ENCODE results near the gene SPOCK1. TPM values are rescaled to one million over a fixed set of nuclear protein-coding genes. Genes with fewer than 3 reads are reported as not detected.
A peak's percentile ranks its signal among the peaks of the same experiment; 100 is the strongest.

The SPOCK1 gene
- total and polyA plus RNA-seq, 2 donors (not counting 3 experiments of a cell fraction or from before 2014, with no cell fraction given) = 144 to 280 TPM

DNA sequence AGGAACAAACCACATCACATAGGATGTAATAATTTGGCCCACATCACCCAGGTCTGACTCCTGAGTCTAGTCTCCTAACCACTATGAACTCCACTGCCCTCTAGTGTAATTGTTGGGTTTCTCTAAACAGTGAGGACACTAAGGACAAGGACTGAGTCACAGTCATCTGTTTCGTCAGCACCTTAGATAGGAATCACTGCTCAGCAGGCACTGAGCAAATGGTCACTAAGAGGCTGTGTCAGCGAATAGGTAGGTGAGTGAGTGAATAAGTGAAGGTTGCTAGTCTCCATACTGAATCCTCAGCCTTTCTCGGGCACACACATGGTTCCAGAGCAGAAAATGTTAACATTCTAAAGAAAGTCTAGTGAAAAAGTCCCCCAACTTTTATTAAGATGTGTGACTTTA is 278.6 kb downstream of the SPOCK1 start:
- ChIA-PET CTCF (no interaction called here), POLR2A (no interaction called here)
- Histone ChIP-seq H3K4me3 (replicated peaks in 1 of 3; ENCODE audit: insufficient read depth in 1 of 3, low read depth in 1 of 3, low read length in 3 of 3) (no peak overlapping the region), H3K9ac (replicated peaks; ENCODE audit: extremely low read depth, insufficient read depth, low read length) (no peak overlapping the region), H3K27ac (ENCODE audit: insufficient read depth, low read depth, low read length) (no peak overlapping the region), H3K27me3 (ENCODE audit: control insufficient read depth in 2 of 2, insufficient read depth in 2 of 2, low read length in 2 of 2) (no peaks in the 10 kb centered on the region), H3K9me1 (replicated peaks; ENCODE audit: control insufficient read depth, extremely low read depth, insufficient read depth, low read length) (no peaks in the 10 kb centered on the region), H3K79me2 (ENCODE audit: control insufficient read depth, insufficient read depth, low read length) (peaks cover 6% of the 10 kb centered on the region), H3K4me2 (ENCODE audit: insufficient read depth, low read length) (no peak overlapping the region), H3K36me3 (ENCODE audit: control insufficient read depth in 2 of 2, extremely low read depth in 1 of 2, insufficient read depth in 2 of 2, low read length in 2 of 2) (no peaks in the 10 kb centered on the region), H4K20me1 (replicated peaks; ENCODE audit: control insufficient read depth, extremely low read depth, insufficient read depth, low read length) (no peaks in the 10 kb centered on the region), H3K4me1 (ENCODE audit: control insufficient read depth, extremely low read depth, insufficient read depth, low read length) (no peaks in the 10 kb centered on the region), H2AFZ (ENCODE audit: low read depth, low read length) (no peak overlapping the region), H3K9me3 (replicated peaks; ENCODE audit: control insufficient read depth, insufficient read depth, low read length) (no peaks in the 10 kb centered on the region)
- BruUV-seq (replicated peaks) = no TSS peak
- peak; percentile 92 for FAIRE-seq
- DNase-seq (ENCODE audit: low read depth, low spot score) = peak; percentile 80
- intact Hi-C loops (cut with micrococcal nuclease) (loop anchor here (1.0 to 10.0 kb wide), 3 partner anchors 146 to 418 kb away; partner anchors contain the start of gene SPOCK1), dilution Hi-C loops (cut with MboI; ENCODE audit: extremely low pct_ligation_motif_present, low sequenced_read_pairs) (no loop called here)
- TF ChIP-seq EZH2 (IDR thresholded peaks at IDR 0.05; ENCODE audit: borderline replicate concordance, low read depth, low read length, severe bottlenecking) = no peak
- TF ChIP-seq GATA2 (IDR thresholded peaks at IDR 0.05; ENCODE audit: insufficient read depth, insufficient read length, low read depth, low read length) = peak; percentile 70
- TF ChIP-seq POLR2A (IDR thresholded peaks at IDR 0.05; ENCODE audit: low read depth, low read length) = no peak
- TF ChIP-seq JUN (IDR thresholded peaks at IDR 0.05; ENCODE audit: borderline replicate concordance, insufficient read depth, insufficient read length, low read depth) = no peak
- TF ChIP-seq, protein P1, sequence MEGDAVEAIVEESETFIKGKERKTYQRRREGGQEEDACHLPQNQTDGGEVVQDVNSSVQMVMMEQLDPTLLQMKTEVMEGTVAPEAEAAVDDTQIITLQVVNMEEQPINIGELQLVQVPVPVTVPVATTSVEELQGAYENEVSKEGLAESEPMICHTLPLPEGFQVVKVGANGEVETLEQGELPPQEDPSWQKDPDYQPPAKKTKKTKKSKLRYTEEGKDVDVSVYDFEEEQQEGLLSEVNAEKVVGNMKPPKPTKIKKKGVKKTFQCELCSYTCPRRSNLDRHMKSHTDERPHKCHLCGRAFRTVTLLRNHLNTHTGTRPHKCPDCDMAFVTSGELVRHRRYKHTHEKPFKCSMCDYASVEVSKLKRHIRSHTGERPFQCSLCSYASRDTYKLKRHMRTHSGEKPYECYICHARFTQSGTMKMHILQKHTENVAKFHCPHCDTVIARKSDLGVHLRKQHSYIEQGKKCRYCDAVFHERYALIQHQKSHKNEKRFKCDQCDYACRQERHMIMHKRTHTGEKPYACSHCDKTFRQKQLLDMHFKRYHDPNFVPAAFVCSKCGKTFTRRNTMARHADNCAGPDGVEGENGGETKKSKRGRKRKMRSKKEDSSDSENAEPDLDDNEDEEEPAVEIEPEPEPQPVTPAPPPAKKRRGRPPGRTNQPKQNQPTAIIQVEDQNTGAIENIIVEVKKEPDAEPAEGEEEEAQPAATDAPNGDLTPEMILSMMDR (IDR thresholded peaks at IDR 0.05; ENCODE audit: extremely low read depth in 1 of 2, insufficient read depth in 1 of 2, low read depth in 1 of 2, low read length in 2 of 2) = peak; percentile 61 to 62
- no peak for TF ChIP-seq POLR2AphosphoS5 (IDR thresholded peaks at IDR 0.05; ENCODE audit: insufficient read depth, low read depth, low read length)
- TF ChIP-seq FOS (IDR thresholded peaks at IDR 0.05; ENCODE audit: borderline replicate concordance, insufficient read depth, low read length) = peak; percentile 30

Data from endothelial cell of umbilical vein (primary cell).